GM12864 (cell line): ENCODE measurements around the gene SLC24A3.

Source experiments
- DNase-seq: peaks from one replicate; pipeline ENCODE4 v3.0.0-alpha.2; 2011; ENCODE audit warnings: low read depth
- H3K4me3 ChIP-seq: 2 replicates; pipeline ENCODE4 v1.5.1; 2011; ENCODE audit warnings: mild to moderate bottlenecking, low read depth, low read length, control low read depth
- CTCF ChIP-seq: IDR thresholded peaks from 2 replicates; pipeline ENCODE4 v1.5.1; 2011; ENCODE audit warnings: low read depth, mild to moderate bottlenecking, moderate library complexity, low read length, control low read depth, inconsistent platforms; ENCODE audit errors: missing control alignments

Gene SLC24A3

GRCh38 chr20:19589787-19590362, 377.4 kb downstream of the SLC24A3 start:
- no peak for TF ChIP-seq CTCF
- no peak for DNase-seq
- no peak overlapping the region for H3K4me3 ChIP-seq

GRCh38 chr20:19590382-19590781, 377.9 kb downstream of the SLC24A3 start:
- DNase-seq: no peak
- no peak overlapping the region for H3K4me3 ChIP-seq
- TF ChIP-seq CTCF: no peak

- no peak for TF ChIP-seq CTCF
- DNase-seq: no peak
- H3K4me3 ChIP-seq: no peak overlapping the region
These were observed 381.3 kb downstream of the SLC24A3 start for GRCh38 chr20:19593762-19594161.

- no peak for DNase-seq
- no peak for TF ChIP-seq CTCF
- H3K4me3 ChIP-seq: no peak overlapping the region
These were observed 382.5 kb downstream of the SLC24A3 start for GRCh38 chr20:19594896-19595295.

GRCh38 chr20:19598117-19598850, 385.8 kb downstream of the SLC24A3 start:
- no peak for TF ChIP-seq CTCF
- DNase-seq: no peak
- no peak overlapping the region for H3K4me3 ChIP-seq

GRCh38 chr20:19599200-19599599, 386.8 kb downstream of the SLC24A3 start:
- H3K4me3 ChIP-seq: no peak overlapping the region
- no peak for TF ChIP-seq CTCF

GRCh38 chr20:19600042-19600441, 387.6 kb downstream of the SLC24A3 start:
- H3K4me3 ChIP-seq: no peak overlapping the region
- no peak for TF ChIP-seq CTCF
- DNase-seq: no peak

More at GRCh38 chr20:19599200-19599599, 386.8 kb downstream of the SLC24A3 start:
- no peak for DNase-seq
